Activated naive CD4-positive, alpha-beta T cell treated with anti-CD3 and anti-CD28 coated beads, Interleukin-2, amount 50 U/mL, for 72 hours (primary cell): ENCODE data around the gene OSBPL1A. TPM values are rescaled to one million over a fixed set of nuclear protein-coding genes. Genes with fewer than 3 reads are reported as not detected.

Experiments used
- ATAC-seq, 2 donors: fragments of 150-1000 bp; cut with Tn5 transposase; 2 replicates each; pipeline ENCODE4 v1.10.0; 2021; ENCODE audit warnings: mild to moderate bottlenecking in 2 of 2, moderate library complexity in 2 of 2
- DNase-seq, 2 donors: peaks; one replicate each; pipeline ENCODE4 v3.0.0; 2021 to 2022; ENCODE audit warnings: low spot score in 2 of 2
- H3K27ac Mint-ChIP-seq, 2 donors: one replicate each; pipeline ENCODE4 v1.8.0; 2022; ENCODE audit warnings: mild to moderate bottlenecking in 2 of 2, mixed read lengths in 2 of 2
- H3K36me3 Mint-ChIP-seq, 2 donors: one replicate each; pipeline ENCODE4 v1.8.0; 2022; ENCODE audit warnings: mixed read lengths in 2 of 2
- H3K9me3 Mint-ChIP-seq, 2 donors: one replicate each; pipeline ENCODE4 v1.8.0; 2022; ENCODE audit warnings: mixed read lengths in 2 of 2
- total RNA-seq, 2 donors: library from RNA; stranded (reverse); gene quantifications; one replicate each; pipeline ENCODE4 v1.2.3, GENCODE V29; 2022

The OSBPL1A gene
- 1 to 10 TPM; 2.3 to 5.4 TPM for total RNA-seq

- DNase-seq (peak; percentile 67 to 75), ATAC-seq (peak; percentile 85 to 88)
- Mint-ChIP-seq H3K36me3 (peaks cover 0 to 4% of the 10 kb centered on the region in 2 donors), H3K27ac (peak within 1 kb of the TSS in 1 of 2 donors; percentile 62), H3K9me3 (no peaks in the 10 kb centered on the region)
Measured at GRCh38 chr18:24397694-24398368, at the start of gene OSBPL1A. OSBPL1A (minus strand) TSS chr18:24397824; CDS start chr18:24377533, 20,291 bp downstream.

GRCh38 chr18:24446953-24447538, 49.4 kb upstream of the OSBPL1A start:
- DNase-seq (no peak), ATAC-seq (no peak)
- H3K36me3 Mint-ChIP-seq, result peaks cover 10 to 11% of the 10 kb centered on the region in 2 donors
- H3K27ac Mint-ChIP-seq, result no peak overlapping the region
- H3K9me3 Mint-ChIP-seq, result no peaks in the 10 kb centered on the region

GRCh38 chr18:24446453-24446852, 48.8 kb upstream of the OSBPL1A start:
- ATAC-seq, result no peak
- Mint-ChIP-seq H3K36me3 (peaks cover 10 to 11% of the 10 kb centered on the region in 2 donors), H3K27ac (no peak overlapping the region), H3K9me3 (no peaks in the 10 kb centered on the region)
- DNase-seq, result no peak

- Mint-ChIP-seq H3K27ac (no peak overlapping the region), H3K9me3 (no peaks in the 10 kb centered on the region)
- ATAC-seq, result no peak
Measured at GRCh38 chr18:24443870-24444269, 46.2 kb upstream of the OSBPL1A start.

GRCh38 chr18:24436939-24437338, 39.3 kb upstream of the OSBPL1A start:
- Mint-ChIP-seq H3K36me3 (peaks cover 13% of the 10 kb centered on the region in 2 donors), H3K27ac (no peak overlapping the region), H3K9me3 (no peaks in the 10 kb centered on the region)
- no peak for ATAC-seq
- DNase-seq, result no peak

More at GRCh38 chr18:24443870-24444269, 46.2 kb upstream of the OSBPL1A start:
- H3K36me3 Mint-ChIP-seq, result peaks cover 6 to 10% of the 10 kb centered on the region in 2 donors
- DNase-seq, result no peak

- DNase-seq, result no peak
- Mint-ChIP-seq H3K9me3 (no peaks in the 10 kb centered on the region), H3K27ac (no peak overlapping the region), H3K36me3 (peaks cover 11 to 17% of the 10 kb centered on the region in 2 donors)
- ATAC-seq, result no peak
Measured at GRCh38 chr18:24432618-24433017, 35.0 kb upstream of the OSBPL1A start.

GRCh38 chr18:24429188-24429587, 31.6 kb upstream of the OSBPL1A start:
- peaks cover 9% of the 10 kb centered on the region in 2 donors for H3K9me3 Mint-ChIP-seq
- no peak for ATAC-seq
- peaks cover 31 to 36% of the 10 kb centered on the region in 2 donors for H3K36me3 Mint-ChIP-seq
- DNase-seq, result no peak
- no peak overlapping the region for H3K27ac Mint-ChIP-seq

- H3K9me3 Mint-ChIP-seq, result peaks cover 9 to 10% of the 10 kb centered on the region in 2 donors
- ATAC-seq, result no peak
- no peak overlapping the region for H3K27ac Mint-ChIP-seq
- no peak for DNase-seq
- peaks cover 31 to 38% of the 10 kb centered on the region in 2 donors for H3K36me3 Mint-ChIP-seq
Measured at GRCh38 chr18:24428709-24429108, 31.1 kb upstream of the OSBPL1A start.

GRCh38 chr18:24427484-24427883, 29.9 kb upstream of the OSBPL1A start:
- Mint-ChIP-seq H3K9me3 (peaks cover 9 to 13% of the 10 kb centered on the region in 2 donors), H3K27ac (peak overlapping the region; percentile 89 to 91), H3K36me3 (peaks cover 26 to 38% of the 10 kb centered on the region in 2 donors)
- DNase-seq (no peak), ATAC-seq (peak in 1 of 2 donors; percentile 21)

GRCh38 chr18:24426398-24427294, 29.0 kb upstream of the OSBPL1A start, which contains the start of gene IMPACT:
IMPACT (plus strand) TSS chr18:24426670; CDS start chr18:24426757, 87 bp downstream.
- peaks cover 9 to 13% of the 10 kb centered on the region in 2 donors for H3K9me3 Mint-ChIP-seq
- peaks cover 26 to 42% of the 10 kb centered on the region in 2 donors for H3K36me3 Mint-ChIP-seq
- ATAC-seq, result peak; percentile 93 to 95
- DNase-seq, result peak; percentile 83 to 88
- peak within 1 kb of the TSS; percentile 89 to 91 for H3K27ac Mint-ChIP-seq

- ATAC-seq, result no peak
- peak overlapping the region in 1 of 2 donors; percentile 91 for H3K27ac Mint-ChIP-seq
- DNase-seq, result no peak
- peaks cover 9 to 13% of the 10 kb centered on the region in 2 donors for H3K9me3 Mint-ChIP-seq
- H3K36me3 Mint-ChIP-seq, result peaks cover 26 to 38% of the 10 kb centered on the region in 2 donors
Measured at GRCh38 chr18:24426073-24426397, 28.4 kb upstream of the OSBPL1A start.

GRCh38 chr18:24421831-24422230, 24.2 kb upstream of the OSBPL1A start:
- H3K9me3 Mint-ChIP-seq, result peaks cover 9 to 13% of the 10 kb centered on the region in 2 donors
- no peak for DNase-seq
- ATAC-seq, result no peak
- peaks cover 12 to 26% of the 10 kb centered on the region in 2 donors for H3K36me3 Mint-ChIP-seq
- no peak overlapping the region for H3K27ac Mint-ChIP-seq

- Mint-ChIP-seq H3K36me3 (peaks cover 3 to 15% of the 10 kb centered on the region in 2 donors), H3K9me3 (peaks cover 2 to 6% of the 10 kb centered on the region in 2 donors), H3K27ac (no peak overlapping the region)
- ATAC-seq (no peak), DNase-seq (no peak)
Measured at GRCh38 chr18:24420551-24420950, 22.9 kb upstream of the OSBPL1A start.

GRCh38 chr18:24417480-24417879, 19.9 kb upstream of the OSBPL1A start:
- ATAC-seq (no peak), DNase-seq (no peak)
- Mint-ChIP-seq H3K9me3 (peaks cover 11 to 12% of the 10 kb centered on the region in 2 donors), H3K27ac (no peak overlapping the region), H3K36me3 (peaks cover 12 to 17% of the 10 kb centered on the region in 2 donors)

GRCh38 chr18:24414349-24415003, 16.9 kb upstream of the OSBPL1A start:
- H3K9me3 Mint-ChIP-seq, result peaks cover 11 to 12% of the 10 kb centered on the region in 2 donors
- no peak for DNase-seq
- H3K36me3 Mint-ChIP-seq, result peaks cover 13 to 19% of the 10 kb centered on the region in 2 donors
- no peak overlapping the region for H3K27ac Mint-ChIP-seq
- peak; percentile 76 to 96 for ATAC-seq

- Mint-ChIP-seq H3K9me3 (peaks cover 11 to 12% of the 10 kb centered on the region in 2 donors), H3K27ac (peak overlapping the region in 1 of 2 donors; percentile 41), H3K36me3 (peaks cover 13 to 19% of the 10 kb centered on the region in 2 donors)
- ATAC-seq, result no peak
- DNase-seq, result no peak
Measured at GRCh38 chr18:24413148-24413547, 15.5 kb upstream of the OSBPL1A start.
